WTC11 (cell line): Measurements from ENCODE around the gene HNRNPC. TPM values are rescaled to one million over a fixed set of nuclear protein-coding genes. Genes with fewer than 3 reads are reported as not detected.

Experiments used
- ATAC-seq: fragments of 200-7000 bp; cut with Tn5 transposase; 2 replicates; pipeline ENCODE4 v1.10.0; 2021; ENCODE audit warnings: mild to moderate bottlenecking, moderate library complexity
- CTCF ChIA-PET: fragments of 300-600 bp; sonication (Branson Sonifier 250); formaldehyde crosslinking; loops from one replicate; lab custom pipeline; 2021; ENCODE audit warnings: antibody characterized with exemption; lab: Charles Lee
- POLR2A ChIA-PET: fragments of 350-600 bp; sonication (Branson Sonifier 250); formaldehyde crosslinking; loops from one replicate; lab custom pipeline; 2021; ENCODE audit warnings: antibody characterized with exemption; lab: Charles Lee
- DNase-seq: peaks from one replicate; pipeline ENCODE4 v3.0.0; 2021; ENCODE audit warnings: low spot score
- H3K27ac Mint-ChIP-seq: 2 replicates; pipeline ENCODE4 v1.8.0; 2021; ENCODE audit warnings: mixed read lengths
- H3K27me3 Mint-ChIP-seq: 2 replicates; pipeline ENCODE4 v1.8.0; 2021; ENCODE audit warnings: low read depth, mild to moderate bottlenecking, moderate library complexity, mixed read lengths
- H3K36me3 Mint-ChIP-seq: 2 replicates; pipeline ENCODE4 v1.8.0; 2021; ENCODE audit warnings: mixed read lengths
- H3K4me1 Mint-ChIP-seq: 2 replicates; pipeline ENCODE4 v1.8.0; 2022; ENCODE audit warnings: mixed read lengths
- H3K4me3 Mint-ChIP-seq: 2 replicates; pipeline ENCODE4 v1.8.0; 2021; ENCODE audit warnings: mild to moderate bottlenecking, moderate library complexity, mixed read lengths
- H3K9me3 Mint-ChIP-seq: 2 replicates; pipeline ENCODE4 v1.8.0; 2021; ENCODE audit warnings: mixed read lengths
- CREM ChIP-seq: sonication (generic); formaldehyde crosslinking; IDR thresholded peaks from 2 replicates; pipeline ENCODE4 v1.8.1; 2022; ENCODE audit warnings: mild to moderate bottlenecking, missing genetic modification reagents, moderate library complexity
- EMX1 ChIP-seq: fragments of 250-450 bp; sonication (Bioruptor Pico); IDR thresholded peaks from 2 replicates; pipeline ENCODE4 v1.8.0; 2021; ENCODE audit warnings: mild to moderate bottlenecking
- KAT7 ChIP-seq: sonication (generic); formaldehyde crosslinking; IDR thresholded peaks from 2 replicates; pipeline ENCODE4 v1.8.1; 2023; ENCODE audit warnings: missing genetic modification reagents, mild to moderate bottlenecking, borderline replicate concordance
- MXD4 ChIP-seq: fragments of 250-450 bp; sonication (Bioruptor Pico); IDR thresholded peaks from 2 replicates; pipeline ENCODE4 v1.8.0; 2021; ENCODE audit warnings: mild to moderate bottlenecking, moderate library complexity, borderline replicate concordance
- OVOL2 ChIP-seq: fragments of 250-450 bp; sonication (Bioruptor Pico); IDR thresholded peaks from 2 replicates; pipeline ENCODE4 v1.9.0; 2021; ENCODE audit warnings: mild to moderate bottlenecking, borderline replicate concordance
- SP1 ChIP-seq: sonication (generic); formaldehyde crosslinking; conservative IDR thresholded peaks from 2 replicates; pipeline ENCODE4 v1.8.1; 2022; ENCODE audit warnings: missing genetic modification reagents
- ZNF671 ChIP-seq: fragments of 250-450 bp; sonication (Bioruptor Pico); IDR thresholded peaks from 2 replicates; pipeline ENCODE4 v1.8.0; 2021; ENCODE audit warnings: mild to moderate bottlenecking
- total RNA-seq: library from RNA; stranded (reverse); gene quantifications from 3 replicates; pipeline ENCODE4 v1.2.3, GENCODE V29; 2021
- TF ChIP-seq, protein P1 (sequence below): fragments of 250-450 bp; sonication (Bioruptor Pico); conservative IDR thresholded peaks from 2 replicates; pipeline ENCODE4 v1.9.0; 2021; ENCODE audit warnings: mild to moderate bottlenecking
- TF ChIP-seq, protein P2 (sequence below): fragments of 250-450 bp; sonication (Bioruptor Pico); IDR thresholded peaks from 2 replicates; pipeline ENCODE4 v1.9.0; 2021; ENCODE audit warnings: mild to moderate bottlenecking, borderline replicate concordance
- TF ChIP-seq, protein P3 (sequence below): fragments of 250-450 bp; sonication (Bioruptor Pico); IDR thresholded peaks from 2 replicates; pipeline ENCODE4 v1.8.0; 2021; ENCODE audit warnings: mild to moderate bottlenecking
- TF ChIP-seq, protein P4 (sequence below): sonication (generic); formaldehyde crosslinking; IDR thresholded peaks from 2 replicates; pipeline ENCODE4 v1.8.1; 2023; ENCODE audit warnings: mild to moderate bottlenecking, missing genetic modification reagents, borderline replicate concordance
- TF ChIP-seq, protein P5 (sequence below): sonication (generic); formaldehyde crosslinking; IDR thresholded peaks from 2 replicates; pipeline ENCODE4 v1.8.1; 2023; ENCODE audit warnings: mild to moderate bottlenecking, missing genetic modification reagents, moderate library complexity

Gene HNRNPC
- total RNA-seq, 1 experiment from 2014 or later = 982 TPM

DNA sequence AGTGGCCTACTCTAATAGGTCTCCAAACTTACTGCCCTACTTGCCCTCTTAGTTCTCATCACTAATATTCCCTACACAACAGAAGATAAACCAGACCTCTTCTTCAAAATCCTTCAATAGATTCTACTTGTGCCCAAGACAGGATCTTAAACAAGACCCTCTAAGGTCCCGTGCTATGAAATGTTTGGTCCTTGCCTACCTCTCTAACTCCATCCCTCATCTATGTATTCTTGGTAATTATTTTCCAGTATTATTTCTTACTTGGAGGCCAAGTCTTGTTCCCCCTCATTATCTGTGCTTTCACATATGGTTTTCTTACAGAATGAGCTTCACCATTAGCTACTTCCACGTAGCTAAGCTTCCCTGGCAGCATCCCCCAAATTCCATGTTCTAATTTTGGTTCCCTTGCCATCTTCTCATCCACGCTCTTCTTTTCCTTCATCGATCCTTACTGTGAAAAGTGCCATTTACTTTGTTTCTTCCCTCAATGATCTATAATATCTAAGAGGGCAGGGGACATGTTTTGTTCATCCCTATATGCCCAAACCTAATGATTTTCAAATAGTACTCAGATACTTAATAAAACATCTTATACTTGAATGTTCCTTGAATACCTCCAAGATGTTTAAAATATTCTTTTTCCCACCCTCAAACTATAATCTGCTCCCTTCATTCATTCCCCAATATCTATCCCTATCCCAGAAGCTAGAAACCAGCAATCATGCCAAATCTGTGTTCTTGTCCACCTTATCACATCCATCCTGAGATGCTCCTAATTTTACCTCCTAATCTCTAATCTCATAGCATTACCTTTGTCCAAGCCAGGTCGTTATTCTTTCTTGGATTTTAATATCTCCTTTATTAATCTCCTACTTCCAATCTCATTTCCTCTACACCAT is 10.1 kb downstream of the HNRNPC start:
- Mint-ChIP-seq H3K27ac (peak overlapping the region; percentile 24), H3K36me3 (peaks cover 84% of the 10 kb centered on the region), H3K4me3 (peak overlapping the region; percentile 34), H3K9me3 (no peaks in the 10 kb centered on the region), H3K27me3 (no peaks in the 10 kb centered on the region), H3K4me1 (peaks cover 69% of the 10 kb centered on the region)
- DNase-seq (no peak), ATAC-seq (no peak)
- POLR2A ChIA-PET = interaction anchor here (0.7 to 1.5 kb wide), 3 partner anchors 14 to 175 kb away, joined by 3 to 7 read pairs (median 5); no protein-coding TSS in a partner anchor
- CTCF ChIA-PET = no interaction called here
- TF ChIP-seq, protein P1, sequence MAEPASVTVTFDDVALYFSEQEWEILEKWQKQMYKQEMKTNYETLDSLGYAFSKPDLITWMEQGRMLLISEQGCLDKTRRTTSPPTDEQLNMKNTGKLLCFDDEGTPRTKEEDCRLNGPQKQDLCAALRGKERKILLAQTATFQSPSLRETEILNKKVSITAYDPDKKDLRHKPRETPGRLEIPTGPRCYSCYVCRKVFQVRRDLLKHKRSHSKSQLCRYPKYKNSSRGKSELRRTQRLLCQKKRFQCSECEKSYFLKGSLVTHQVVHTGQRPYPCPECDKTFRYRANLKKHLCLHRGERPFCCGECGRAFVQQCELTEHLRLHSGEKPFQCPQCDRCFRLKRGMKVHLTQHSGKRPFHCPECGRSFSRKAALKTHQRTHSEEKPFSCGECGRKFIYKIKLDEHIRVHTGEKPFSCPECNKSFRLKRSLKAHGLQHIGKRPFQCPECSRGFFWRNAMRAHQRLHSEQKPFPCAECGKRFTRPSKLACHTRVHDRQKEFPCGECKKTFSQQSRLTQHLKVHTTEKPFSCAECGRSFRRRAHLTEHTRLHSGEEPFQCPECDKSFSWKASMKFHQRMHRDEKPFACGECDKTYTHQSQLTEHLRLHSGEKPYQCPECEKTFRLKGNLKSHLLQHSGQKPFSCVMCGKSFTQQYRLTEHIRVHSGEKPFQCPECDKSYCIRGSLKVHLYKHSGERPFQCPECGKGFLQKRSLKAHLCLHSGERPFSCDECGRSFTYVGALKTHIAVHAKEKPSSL (CRISPR knock-in tag) = peak; percentile 68; the same call in 1 of the 2 replicates
- peak; percentile 72; the same call in 1 of the 2 replicates for TF ChIP-seq EMX1 (CRISPR knock-in tag)
- peak; percentile 78 for TF ChIP-seq ZNF671 (CRISPR knock-in tag)
- TF ChIP-seq, protein P2, sequence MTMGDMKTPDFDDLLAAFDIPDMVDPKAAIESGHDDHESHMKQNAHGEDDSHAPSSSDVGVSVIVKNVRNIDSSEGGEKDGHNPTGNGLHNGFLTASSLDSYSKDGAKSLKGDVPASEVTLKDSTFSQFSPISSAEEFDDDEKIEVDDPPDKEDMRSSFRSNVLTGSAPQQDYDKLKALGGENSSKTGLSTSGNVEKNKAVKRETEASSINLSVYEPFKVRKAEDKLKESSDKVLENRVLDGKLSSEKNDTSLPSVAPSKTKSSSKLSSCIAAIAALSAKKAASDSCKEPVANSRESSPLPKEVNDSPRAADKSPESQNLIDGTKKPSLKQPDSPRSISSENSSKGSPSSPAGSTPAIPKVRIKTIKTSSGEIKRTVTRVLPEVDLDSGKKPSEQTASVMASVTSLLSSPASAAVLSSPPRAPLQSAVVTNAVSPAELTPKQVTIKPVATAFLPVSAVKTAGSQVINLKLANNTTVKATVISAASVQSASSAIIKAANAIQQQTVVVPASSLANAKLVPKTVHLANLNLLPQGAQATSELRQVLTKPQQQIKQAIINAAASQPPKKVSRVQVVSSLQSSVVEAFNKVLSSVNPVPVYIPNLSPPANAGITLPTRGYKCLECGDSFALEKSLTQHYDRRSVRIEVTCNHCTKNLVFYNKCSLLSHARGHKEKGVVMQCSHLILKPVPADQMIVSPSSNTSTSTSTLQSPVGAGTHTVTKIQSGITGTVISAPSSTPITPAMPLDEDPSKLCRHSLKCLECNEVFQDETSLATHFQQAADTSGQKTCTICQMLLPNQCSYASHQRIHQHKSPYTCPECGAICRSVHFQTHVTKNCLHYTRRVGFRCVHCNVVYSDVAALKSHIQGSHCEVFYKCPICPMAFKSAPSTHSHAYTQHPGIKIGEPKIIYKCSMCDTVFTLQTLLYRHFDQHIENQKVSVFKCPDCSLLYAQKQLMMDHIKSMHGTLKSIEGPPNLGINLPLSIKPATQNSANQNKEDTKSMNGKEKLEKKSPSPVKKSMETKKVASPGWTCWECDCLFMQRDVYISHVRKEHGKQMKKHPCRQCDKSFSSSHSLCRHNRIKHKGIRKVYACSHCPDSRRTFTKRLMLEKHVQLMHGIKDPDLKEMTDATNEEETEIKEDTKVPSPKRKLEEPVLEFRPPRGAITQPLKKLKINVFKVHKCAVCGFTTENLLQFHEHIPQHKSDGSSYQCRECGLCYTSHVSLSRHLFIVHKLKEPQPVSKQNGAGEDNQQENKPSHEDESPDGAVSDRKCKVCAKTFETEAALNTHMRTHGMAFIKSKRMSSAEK (CRISPR knock-in tag) = peak; percentile 84; the same call in 1 of the 2 replicates
- no peak for TF ChIP-seq OVOL2 (CRISPR knock-in tag)

DNA sequence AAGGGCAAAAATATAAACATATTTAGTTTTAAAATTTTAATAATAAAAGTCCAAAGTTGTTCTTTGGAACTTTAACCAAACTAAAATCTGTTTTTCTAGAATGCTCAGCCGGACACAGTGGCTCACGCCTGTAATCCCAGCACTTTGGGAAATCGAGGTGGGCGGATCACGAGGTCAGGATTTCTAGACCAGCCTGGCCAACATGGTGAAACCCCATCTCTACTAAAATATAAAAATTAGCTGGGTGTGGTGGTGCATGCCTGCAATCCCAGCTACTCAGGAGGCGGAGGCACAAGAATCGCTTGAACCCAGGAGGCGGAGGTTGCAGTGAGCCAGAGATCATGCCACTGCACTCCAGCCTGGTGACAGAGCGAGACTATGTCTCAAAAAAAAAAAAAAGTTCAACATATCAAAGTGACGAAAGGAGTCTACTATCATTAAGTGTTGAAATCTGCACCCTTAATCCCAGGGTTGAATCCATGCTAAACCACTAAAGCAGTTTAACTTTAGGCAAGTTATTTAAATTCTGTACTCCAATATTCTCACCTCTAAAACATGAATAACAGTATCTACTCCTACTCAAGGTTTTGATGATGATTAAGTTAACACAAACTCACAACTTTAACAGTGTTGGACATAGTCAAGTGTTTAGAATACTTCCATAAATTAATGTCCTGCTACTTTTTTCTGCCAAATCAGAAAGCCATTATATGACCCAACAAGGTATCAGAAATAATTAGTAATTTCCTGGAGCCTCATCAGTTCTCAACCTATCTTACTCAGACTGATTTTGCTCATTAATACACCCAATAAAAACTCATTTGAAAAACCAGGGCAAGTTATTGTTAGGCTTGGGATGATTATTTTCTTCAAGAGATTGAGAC is 11.0 kb downstream of the HNRNPC start:
- peaks cover 60% of the 10 kb centered on the region for H3K4me1 Mint-ChIP-seq
- no peaks in the 10 kb centered on the region for H3K27me3 Mint-ChIP-seq
- peak overlapping the region; percentile 15; the same call in 1 of the 2 replicates for H3K27ac Mint-ChIP-seq
- no peaks in the 10 kb centered on the region for H3K9me3 Mint-ChIP-seq
- ATAC-seq (no peak), DNase-seq (no peak)
- peak overlapping the region; percentile 34 for H3K4me3 Mint-ChIP-seq
- peaks cover 78% of the 10 kb centered on the region for H3K36me3 Mint-ChIP-seq
- POLR2A ChIA-PET = interaction anchor here (0.6 to 0.9 kb wide), 3 partner anchors 9 to 122 kb away, joined by 3 to 4 read pairs (median 4); no protein-coding TSS in a partner anchor
- CTCF ChIA-PET = interaction anchor here (0.7 kb wide), 1 partner anchor 26 kb away, joined by 3 read pairs; no protein-coding TSS in a partner anchor
- TF ChIP-seq, protein P3, sequence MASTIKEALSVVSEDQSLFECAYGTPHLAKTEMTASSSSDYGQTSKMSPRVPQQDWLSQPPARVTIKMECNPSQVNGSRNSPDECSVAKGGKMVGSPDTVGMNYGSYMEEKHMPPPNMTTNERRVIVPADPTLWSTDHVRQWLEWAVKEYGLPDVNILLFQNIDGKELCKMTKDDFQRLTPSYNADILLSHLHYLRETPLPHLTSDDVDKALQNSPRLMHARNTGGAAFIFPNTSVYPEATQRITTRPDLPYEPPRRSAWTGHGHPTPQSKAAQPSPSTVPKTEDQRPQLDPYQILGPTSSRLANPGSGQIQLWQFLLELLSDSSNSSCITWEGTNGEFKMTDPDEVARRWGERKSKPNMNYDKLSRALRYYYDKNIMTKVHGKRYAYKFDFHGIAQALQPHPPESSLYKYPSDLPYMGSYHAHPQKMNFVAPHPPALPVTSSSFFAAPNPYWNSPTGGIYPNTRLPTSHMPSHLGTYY (CRISPR knock-in tag) = no peak
- TF ChIP-seq, protein P4, sequence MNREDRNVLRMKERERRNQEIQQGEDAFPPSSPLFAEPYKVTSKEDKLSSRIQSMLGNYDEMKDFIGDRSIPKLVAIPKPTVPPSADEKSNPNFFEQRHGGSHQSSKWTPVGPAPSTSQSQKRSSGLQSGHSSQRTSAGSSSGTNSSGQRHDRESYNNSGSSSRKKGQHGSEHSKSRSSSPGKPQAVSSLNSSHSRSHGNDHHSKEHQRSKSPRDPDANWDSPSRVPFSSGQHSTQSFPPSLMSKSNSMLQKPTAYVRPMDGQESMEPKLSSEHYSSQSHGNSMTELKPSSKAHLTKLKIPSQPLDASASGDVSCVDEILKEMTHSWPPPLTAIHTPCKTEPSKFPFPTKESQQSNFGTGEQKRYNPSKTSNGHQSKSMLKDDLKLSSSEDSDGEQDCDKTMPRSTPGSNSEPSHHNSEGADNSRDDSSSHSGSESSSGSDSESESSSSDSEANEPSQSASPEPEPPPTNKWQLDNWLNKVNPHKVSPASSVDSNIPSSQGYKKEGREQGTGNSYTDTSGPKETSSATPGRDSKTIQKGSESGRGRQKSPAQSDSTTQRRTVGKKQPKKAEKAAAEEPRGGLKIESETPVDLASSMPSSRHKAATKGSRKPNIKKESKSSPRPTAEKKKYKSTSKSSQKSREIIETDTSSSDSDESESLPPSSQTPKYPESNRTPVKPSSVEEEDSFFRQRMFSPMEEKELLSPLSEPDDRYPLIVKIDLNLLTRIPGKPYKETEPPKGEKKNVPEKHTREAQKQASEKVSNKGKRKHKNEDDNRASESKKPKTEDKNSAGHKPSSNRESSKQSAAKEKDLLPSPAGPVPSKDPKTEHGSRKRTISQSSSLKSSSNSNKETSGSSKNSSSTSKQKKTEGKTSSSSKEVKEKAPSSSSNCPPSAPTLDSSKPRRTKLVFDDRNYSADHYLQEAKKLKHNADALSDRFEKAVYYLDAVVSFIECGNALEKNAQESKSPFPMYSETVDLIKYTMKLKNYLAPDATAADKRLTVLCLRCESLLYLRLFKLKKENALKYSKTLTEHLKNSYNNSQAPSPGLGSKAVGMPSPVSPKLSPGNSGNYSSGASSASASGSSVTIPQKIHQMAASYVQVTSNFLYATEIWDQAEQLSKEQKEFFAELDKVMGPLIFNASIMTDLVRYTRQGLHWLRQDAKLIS (CRISPR knock-in tag) = no peak
- TF ChIP-seq, protein P5, sequence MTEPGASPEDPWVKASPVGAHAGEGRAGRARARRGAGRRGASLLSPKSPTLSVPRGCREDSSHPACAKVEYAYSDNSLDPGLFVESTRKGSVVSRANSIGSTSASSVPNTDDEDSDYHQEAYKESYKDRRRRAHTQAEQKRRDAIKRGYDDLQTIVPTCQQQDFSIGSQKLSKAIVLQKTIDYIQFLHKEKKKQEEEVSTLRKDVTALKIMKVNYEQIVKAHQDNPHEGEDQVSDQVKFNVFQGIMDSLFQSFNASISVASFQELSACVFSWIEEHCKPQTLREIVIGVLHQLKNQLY (CRISPR knock-in tag) = no peak
- TF ChIP-seq MXD4 (CRISPR knock-in tag) (no peak), SP1 (CRISPR knock-in tag) (no peak), CREM (CRISPR knock-in tag) (no peak), KAT7 (CRISPR knock-in tag) (no peak)
- TF ChIP-seq, protein P2 (CRISPR knock-in tag) = no peak
